Measurements from ENCODE around the gene CNOT2. TPM values are rescaled to one million over a fixed set of nuclear protein-coding genes. Genes with fewer than 3 reads are reported as not detected.

CNOT2 gene
- total and polyA plus RNA-seq, 7 donors, result 36.7 to 171 (median 98.8) TPM

GRCh38 chr12:70248876-70249275 is 5.6 kb downstream of the CNOT2 start:
- Histone ChIP-seq H3K4me1 (peaks cover 0 to 94% (median 80%) of the 10 kb centered on the region in 4 donors), H3K4me3 (no peak overlapping the region), H3K27me3 (no peaks in the 10 kb centered on the region), H3K27ac (peak overlapping the region in 2 of 4 donors; percentile 7 to 26), H3K36me3 (no peaks in the 10 kb centered on the region), H3K9me3 (no peaks in the 10 kb centered on the region)
- intact Hi-C loops (cut with DNase I), result no loop called here
- no peak for TF ChIP-seq EP300 (IDR thresholded peaks at IDR 0.05)
- no peak for TF ChIP-seq POLR2A (IDR thresholded peaks at IDR 0.05)
- TF ChIP-seq CTCF (IDR thresholded peaks at IDR 0.05), result no peak
- no peak for TF ChIP-seq POLR2AphosphoS5 (IDR thresholded peaks at IDR 0.05)
- DNase-seq, result no peak
- 78 to 83% methylated on average over 1 of the region's 1 CpG for WGBS, 2 donors

GRCh38 chr12:70249903-70250302 is 6.7 kb downstream of the CNOT2 start:
- peaks cover 0 to 93% (median 77%) of the 10 kb centered on the region in 4 donors for H3K4me1 ChIP-seq
- H3K4me3 ChIP-seq, result no peak overlapping the region
- intact Hi-C loops (cut with DNase I), result no loop called here

GRCh38 chr12:70251226-70251625 is 8.0 kb downstream of the CNOT2 start:
- Histone ChIP-seq H3K4me1 (peaks cover 0 to 93% (median 80%) of the 10 kb centered on the region in 4 donors), H3K36me3 (no peaks in the 10 kb centered on the region), H3K27me3 (no peaks in the 10 kb centered on the region), H3K9me3 (no peaks in the 10 kb centered on the region), H3K27ac (no peak overlapping the region), H3K4me3 (no peak overlapping the region)
- no peak for DNase-seq
- intact Hi-C loops (cut with DNase I), result no loop called here
- TF ChIP-seq POLR2AphosphoS5 (IDR thresholded peaks at IDR 0.05) (no peak), EP300 (IDR thresholded peaks at IDR 0.05) (no peak), POLR2A (IDR thresholded peaks at IDR 0.05) (no peak), CTCF (IDR thresholded peaks at IDR 0.05) (no peak)
- WGBS, 2 donors, result 42 to 61% methylated on average over 2 of the region's 2 CpGs

More at GRCh38 chr12:70249903-70250302, 6.7 kb downstream of the CNOT2 start:
- no peak for DNase-seq
- Histone ChIP-seq H3K36me3 (no peaks in the 10 kb centered on the region), H3K27ac (no peak overlapping the region), H3K9me3 (no peaks in the 10 kb centered on the region), H3K27me3 (no peaks in the 10 kb centered on the region)
- WGBS, 2 donors, result 76 to 81% methylated on average over 2 of the region's 2 CpGs
- TF ChIP-seq POLR2A (IDR thresholded peaks at IDR 0.05) (no peak), EP300 (IDR thresholded peaks at IDR 0.05) (no peak), POLR2AphosphoS5 (IDR thresholded peaks at IDR 0.05) (no peak), CTCF (IDR thresholded peaks at IDR 0.05) (no peak)

GRCh38 chr12:70251661-70252060 is 8.4 kb downstream of the CNOT2 start:
- TF ChIP-seq POLR2A (IDR thresholded peaks at IDR 0.05), result no peak
- no peak for TF ChIP-seq CTCF (IDR thresholded peaks at IDR 0.05)
- no peak for TF ChIP-seq EP300 (IDR thresholded peaks at IDR 0.05)
- TF ChIP-seq POLR2AphosphoS5 (IDR thresholded peaks at IDR 0.05), result no peak
- H3K9me3 ChIP-seq, result no peaks in the 10 kb centered on the region
- H3K36me3 ChIP-seq, result no peaks in the 10 kb centered on the region
- WGBS, 2 donors, result 65 to 66% methylated on average over 2 of the region's 2 CpGs
- peaks cover 0 to 93% (median 80%) of the 10 kb centered on the region in 4 donors for H3K4me1 ChIP-seq
- no peak for DNase-seq
- intact Hi-C loops (cut with DNase I), result no loop called here
- H3K27ac ChIP-seq, result no peak overlapping the region
- no peaks in the 10 kb centered on the region for H3K27me3 ChIP-seq
- no peak overlapping the region for H3K4me3 ChIP-seq

GRCh38 chr12:70252832-70253231 is 9.6 kb downstream of the CNOT2 start:
- no peak for TF ChIP-seq EP300 (IDR thresholded peaks at IDR 0.05)
- no peak for TF ChIP-seq CTCF (IDR thresholded peaks at IDR 0.05)
- TF ChIP-seq POLR2AphosphoS5 (IDR thresholded peaks at IDR 0.05), result no peak
- no peak for TF ChIP-seq POLR2A (IDR thresholded peaks at IDR 0.05)
- 77 to 85% methylated on average over 4 of the region's 4 CpGs for WGBS, 2 donors
- DNase-seq, result no peak
- H3K4me3 ChIP-seq, result no peak overlapping the region
- H3K27me3 ChIP-seq, result no peaks in the 10 kb centered on the region
- intact Hi-C loops (cut with DNase I), result no loop called here
- no peaks in the 10 kb centered on the region for H3K36me3 ChIP-seq
- H3K4me1 ChIP-seq, result peaks cover 0 to 93% (median 81%) of the 10 kb centered on the region in 4 donors
- peak overlapping the region in 2 of 4 donors; percentile 2 to 27 for H3K27ac ChIP-seq
- H3K9me3 ChIP-seq, result no peaks in the 10 kb centered on the region

Data from sigmoid colon (tissue), 7 donors.